Thymus (tissue), 11 donors: ENCODE measurements around the gene CAPS. TPM values are rescaled to one million over a fixed set of nuclear protein-coding genes. Genes with fewer than 3 reads are reported as not detected.

Experiments
- DNase-seq, 9 donors: peaks; one replicate each; pipeline ENCODE4 v3.0.0-alpha.2; 2013; ENCODE audit warnings: low spot score in 9 of 9, low read depth in 6 of 9, missing footprints in 1 of 9
- H3K27ac ChIP-seq, 2 donors: one replicate each; pipeline ENCODE4 v1.5.1; 2013; ENCODE audit warnings: control low read depth in 1 of 2, low read depth in 1 of 2, low read length in 1 of 2, mild to moderate bottlenecking in 1 of 2, moderate library complexity in 1 of 2
- H3K27me3 ChIP-seq, 2 donors: one replicate each; pipeline ENCODE4 v1.5.1; 2013; ENCODE audit warnings: low read length in 1 of 2; ENCODE audit not compliant: control insufficient read depth in 2 of 2, insufficient read depth in 1 of 2
- H3K36me3 ChIP-seq, 2 donors: one replicate each; pipeline ENCODE4 v1.5.1; 2013; ENCODE audit warnings: low read length in 1 of 2, mild to moderate bottlenecking in 1 of 2, moderate library complexity in 1 of 2; ENCODE audit not compliant: control insufficient read depth in 2 of 2, insufficient read depth in 2 of 2
- H3K4me1 ChIP-seq, 2 donors: one replicate each; pipeline ENCODE4 v1.5.1; 2013; ENCODE audit warnings: low read length in 2 of 2; ENCODE audit not compliant: control insufficient read depth in 2 of 2, insufficient read depth in 2 of 2
- H3K4me3 ChIP-seq, 2 donors: one replicate each; pipeline ENCODE4 v1.5.1; 2013; ENCODE audit warnings: low read length in 2 of 2, control low read depth in 1 of 2, mild to moderate bottlenecking in 1 of 2
- H3K9me3 ChIP-seq, 2 donors: one replicate each; pipeline ENCODE4 v1.5.1; 2013; ENCODE audit warnings: low read length in 1 of 2, mild to moderate bottlenecking in 1 of 2; ENCODE audit not compliant: control insufficient read depth in 2 of 2, insufficient read depth in 1 of 2
- WGBS: extraction: QIAGEN DNeasy Blood & Tissue Kit; methylation state at CpG from one replicate; pipeline ENCODE4 v1.1.7; 2013; 5-methylcytosine and 5-hydroxymethylcytosine counted together
- polyA plus RNA-seq: library from polyadenylated mRNA; stranded (reverse); fragments of 200-250 nt; gene quantifications from one replicate; pipeline ENCODE4 v1.2.3, GENCODE V29; 2013
- total RNA-seq: library from RNA; stranded (reverse); fragments of 120-200 nt; gene quantifications from one replicate; pipeline ENCODE4 v1.2.4, GENCODE V29; 2013
- donor health status: healthy.

CAPS gene
- total and polyA plus RNA-seq, 2 donors: 6.5 to 70.4 TPM

- no peak overlapping the region for H3K4me3 ChIP-seq
- H3K36me3 ChIP-seq: peaks cover 28 to 37% of the 10 kb centered on the region in 2 donors
- DNase-seq: no peak
- H3K4me1 ChIP-seq: peaks cover 0 to 9% of the 10 kb centered on the region in 2 donors
- H3K9me3 ChIP-seq: peaks cover 0 to 4% of the 10 kb centered on the region in 2 donors
- 89% methylated on average over 15 of the region's 15 CpGs for WGBS
- H3K27me3 ChIP-seq: peaks cover 0 to 22% of the 10 kb centered on the region in 2 donors
- H3K27ac ChIP-seq: no peak overlapping the region
Observed at GRCh38 chr19:5895409-5895808, 18.6 kb upstream of the CAPS start.

- DNase-seq: no peak
- peaks cover 0 to 9% of the 10 kb centered on the region in 2 donors for H3K4me1 ChIP-seq
- peaks cover 28 to 37% of the 10 kb centered on the region in 2 donors for H3K36me3 ChIP-seq
- H3K27me3 ChIP-seq: peaks cover 0 to 21% of the 10 kb centered on the region in 2 donors
- H3K4me3 ChIP-seq: no peak overlapping the region
- H3K27ac ChIP-seq: no peak overlapping the region
- 96% methylated on average over 8 of the region's 8 CpGs for WGBS
- peaks cover 0 to 4% of the 10 kb centered on the region in 2 donors for H3K9me3 ChIP-seq
Observed at GRCh38 chr19:5895890-5896289, 18.2 kb upstream of the CAPS start.

- WGBS: 97% methylated on average over 29 of the region's 29 CpGs
- peaks cover 0 to 9% of the 10 kb centered on the region in 2 donors for H3K4me1 ChIP-seq
- peaks cover 0 to 15% of the 10 kb centered on the region in 2 donors for H3K27me3 ChIP-seq
- no peak for DNase-seq
- H3K27ac ChIP-seq: no peak overlapping the region
- H3K4me3 ChIP-seq: no peak overlapping the region
- H3K36me3 ChIP-seq: peaks cover 31 to 40% of the 10 kb centered on the region in 2 donors
- H3K9me3 ChIP-seq: peaks cover 0 to 2% of the 10 kb centered on the region in 2 donors
Observed at GRCh38 chr19:5896365-5897076, 17.5 kb upstream of the CAPS start.

- Histone ChIP-seq H3K9me3 (no peaks in the 10 kb centered on the region), H3K27ac (no peak overlapping the region), H3K4me1 (peaks cover 2 to 6% of the 10 kb centered on the region in 2 donors), H3K27me3 (peaks cover 0 to 6% of the 10 kb centered on the region in 2 donors), H3K4me3 (no peak overlapping the region), H3K36me3 (peaks cover 31 to 40% of the 10 kb centered on the region in 2 donors)
- 98% methylated on average over 30 of the region's 30 CpGs for WGBS
- DNase-seq: no peak
Observed at GRCh38 chr19:5897189-5897969, 16.7 kb upstream of the CAPS start.

- H3K36me3 ChIP-seq: peaks cover 28 to 32% of the 10 kb centered on the region in 2 donors
- H3K4me1 ChIP-seq: peaks cover 6 to 12% of the 10 kb centered on the region in 2 donors
- no peak for DNase-seq
- H3K27me3 ChIP-seq: no peaks in the 10 kb centered on the region
- WGBS: 97% methylated on average over 13 of the region's 13 CpGs
- H3K9me3 ChIP-seq: no peaks in the 10 kb centered on the region
- H3K4me3 ChIP-seq: no peak overlapping the region
- no peak overlapping the region for H3K27ac ChIP-seq
Observed at GRCh38 chr19:5899728-5900526, 14.1 kb upstream of the CAPS start.

- Histone ChIP-seq H3K9me3 (no peaks in the 10 kb centered on the region), H3K36me3 (peaks cover 18 to 22% of the 10 kb centered on the region in 2 donors), H3K27ac (no peak overlapping the region), H3K27me3 (no peaks in the 10 kb centered on the region), H3K4me3 (no peak overlapping the region), H3K4me1 (peaks cover 15 to 20% of the 10 kb centered on the region in 2 donors)
- WGBS: 96% methylated on average over 8 of the region's 8 CpGs
- DNase-seq: no peak
Observed at GRCh38 chr19:5900976-5901375, 13.1 kb upstream of the CAPS start.

GRCh38 chr19:5903056-5903623 lies 10.9 kb upstream of the CAPS start:
- Histone ChIP-seq H3K4me3 (peak overlapping the region; percentile 75 to 92), H3K27ac (peak overlapping the region; percentile 94 to 95), H3K36me3 (peaks cover 7 to 9% of the 10 kb centered on the region in 2 donors), H3K9me3 (no peaks in the 10 kb centered on the region), H3K4me1 (peaks cover 16 to 20% of the 10 kb centered on the region in 2 donors), H3K27me3 (no peaks in the 10 kb centered on the region)
- under 1% methylated on average over 27 of the region's 27 CpGs for WGBS
- peak in 3 of 9 donors; percentile 5 to 25 (median 17) for DNase-seq

GRCh38 chr19:5903624-5904351 lies 10.3 kb upstream of the CAPS start, which contains the start of gene NDUFA11:
Gene NDUFA11, minus strand, starts transcription at chr19:5903790. Its CDS starts 82 bp downstream, at chr19:5903708.
- H3K4me3 ChIP-seq: peak within 1 kb of the TSS; percentile 88 to 92
- peak; percentile 89 to 97 (median 94) for DNase-seq
- peak within 1 kb of the TSS; percentile 94 to 95 for H3K27ac ChIP-seq
- no peaks in the 10 kb centered on the region for H3K27me3 ChIP-seq
- H3K4me1 ChIP-seq: peaks cover 16 to 20% of the 10 kb centered on the region in 2 donors
- H3K36me3 ChIP-seq: peaks cover 6 to 9% of the 10 kb centered on the region in 2 donors
- under 1% methylated on average over 57 of the region's 57 CpGs for WGBS
- H3K9me3 ChIP-seq: no peaks in the 10 kb centered on the region
